HG03280 (cell line): ENCODE data around the gene MOAP1.
"Not testable (repeated sequence)": the region's sequence is repeated elsewhere in the genome, so short reads cannot be mapped to it uniquely, and the experiment has no call there.

Source experiments
- ATAC-seq: cut with Tn5 transposase; IDR thresholded peaks from one replicate; pipeline ENCODE4 v1.9.1; 2021; ENCODE audit warnings: mild to moderate bottlenecking, moderate library complexity; ENCODE audit not compliant: unreplicated experiment

MOAP1 gene, protein sequence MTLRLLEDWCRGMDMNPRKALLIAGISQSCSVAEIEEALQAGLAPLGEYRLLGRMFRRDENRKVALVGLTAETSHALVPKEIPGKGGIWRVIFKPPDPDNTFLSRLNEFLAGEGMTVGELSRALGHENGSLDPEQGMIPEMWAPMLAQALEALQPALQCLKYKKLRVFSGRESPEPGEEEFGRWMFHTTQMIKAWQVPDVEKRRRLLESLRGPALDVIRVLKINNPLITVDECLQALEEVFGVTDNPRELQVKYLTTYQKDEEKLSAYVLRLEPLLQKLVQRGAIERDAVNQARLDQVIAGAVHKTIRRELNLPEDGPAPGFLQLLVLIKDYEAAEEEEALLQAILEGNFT

DNA sequence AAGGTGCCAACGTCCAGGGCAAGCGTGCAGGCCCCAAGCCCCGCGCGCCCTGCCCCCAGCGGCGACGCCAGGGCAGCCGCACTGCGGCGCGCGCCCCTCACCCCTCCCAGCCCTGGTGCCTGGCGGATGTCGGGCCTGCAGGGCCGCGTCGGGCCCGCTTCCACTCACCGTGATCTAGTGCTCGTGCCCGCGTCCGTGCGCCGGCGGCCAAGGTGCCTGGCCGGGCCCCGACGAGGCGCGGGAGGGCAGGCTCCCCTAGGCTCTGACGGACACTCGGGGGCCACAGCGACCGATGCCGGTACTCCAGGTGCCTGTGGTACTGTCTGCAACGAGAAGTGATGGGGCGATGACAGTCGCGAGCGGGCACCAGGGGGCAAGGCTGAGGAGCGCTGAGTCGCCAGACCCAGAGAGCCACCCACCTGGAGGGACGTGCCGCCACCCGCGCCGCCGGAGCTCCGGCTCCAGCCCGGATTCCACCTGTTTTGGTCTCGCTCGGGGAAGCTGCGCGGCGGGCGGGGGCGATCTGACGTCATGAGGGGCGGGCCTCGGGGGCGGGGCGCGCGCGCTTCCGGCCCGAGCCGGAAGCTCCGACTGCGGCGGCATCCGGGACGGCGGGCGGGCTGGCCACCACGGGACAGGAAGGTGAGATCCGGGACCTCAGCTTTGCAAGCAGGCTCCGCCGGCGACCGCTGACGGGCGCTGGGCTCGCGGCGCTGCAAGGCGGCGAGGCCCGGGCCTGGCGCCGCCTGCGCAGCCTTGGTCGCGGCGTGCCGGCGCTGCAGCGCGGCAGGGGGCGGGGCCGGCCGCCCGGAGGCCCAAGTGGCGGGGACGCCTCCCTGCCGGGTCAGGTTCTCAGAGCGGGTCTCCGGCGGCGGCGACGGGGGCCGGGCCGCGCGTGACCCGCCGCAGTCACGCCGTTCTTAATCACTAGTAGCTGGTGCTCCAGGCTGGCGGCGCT is at the start of gene MOAP1, which contains the start of gene LYSET:
TSS of gene MOAP1 (minus strand) at position 507 of the 958 bp plus-strand sequence. CDS start 655 bp downstream, outside the sequence.
TSS of gene LYSET (plus strand) at position 927 of the 958 bp plus-strand sequence. CDS start 89 bp downstream, outside the sequence.
- peak; percentile 84 for ATAC-seq

DNA sequence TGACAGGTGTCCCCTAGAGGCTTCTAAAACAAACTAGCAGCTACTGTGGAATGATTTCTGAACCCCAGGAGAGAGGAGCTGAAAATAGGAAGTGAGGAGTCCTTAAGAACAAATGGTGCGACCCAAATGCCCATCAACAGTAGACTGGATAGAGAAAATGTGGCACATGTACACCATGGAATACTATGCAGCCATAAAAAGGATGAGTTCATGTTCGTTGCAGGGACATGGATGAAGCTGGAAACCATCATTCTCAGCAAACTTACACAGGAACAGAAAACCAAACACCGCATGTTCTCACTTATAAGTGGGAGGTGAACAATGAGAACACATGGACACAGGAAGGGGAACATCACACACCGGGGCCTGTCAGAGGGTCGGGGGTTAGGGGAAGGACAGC is 48.4 kb upstream of the MOAP1 start:
- not testable (repeated sequence) for ATAC-seq

DNA sequence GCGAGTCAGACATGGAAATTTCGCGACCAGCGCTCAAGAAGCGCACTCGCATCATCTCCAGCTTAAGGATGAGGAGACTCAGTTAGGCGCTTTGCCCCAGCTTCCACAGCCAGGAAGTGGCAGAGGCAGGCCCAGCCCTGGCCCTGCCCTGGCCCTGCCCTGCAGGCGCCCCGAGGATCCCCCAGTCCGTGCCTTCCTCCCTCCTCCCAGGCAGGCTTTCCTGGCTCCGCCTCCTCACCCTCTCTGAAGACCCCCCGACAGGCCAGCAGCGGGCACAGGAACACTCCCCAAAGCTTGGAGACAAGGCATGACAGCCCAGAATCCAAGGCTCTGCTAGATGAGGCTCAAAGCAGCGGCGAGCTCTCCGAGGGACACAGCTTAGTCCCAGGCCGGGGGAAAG is 47.5 kb upstream of the MOAP1 start:
- ATAC-seq: no peak

DNA sequence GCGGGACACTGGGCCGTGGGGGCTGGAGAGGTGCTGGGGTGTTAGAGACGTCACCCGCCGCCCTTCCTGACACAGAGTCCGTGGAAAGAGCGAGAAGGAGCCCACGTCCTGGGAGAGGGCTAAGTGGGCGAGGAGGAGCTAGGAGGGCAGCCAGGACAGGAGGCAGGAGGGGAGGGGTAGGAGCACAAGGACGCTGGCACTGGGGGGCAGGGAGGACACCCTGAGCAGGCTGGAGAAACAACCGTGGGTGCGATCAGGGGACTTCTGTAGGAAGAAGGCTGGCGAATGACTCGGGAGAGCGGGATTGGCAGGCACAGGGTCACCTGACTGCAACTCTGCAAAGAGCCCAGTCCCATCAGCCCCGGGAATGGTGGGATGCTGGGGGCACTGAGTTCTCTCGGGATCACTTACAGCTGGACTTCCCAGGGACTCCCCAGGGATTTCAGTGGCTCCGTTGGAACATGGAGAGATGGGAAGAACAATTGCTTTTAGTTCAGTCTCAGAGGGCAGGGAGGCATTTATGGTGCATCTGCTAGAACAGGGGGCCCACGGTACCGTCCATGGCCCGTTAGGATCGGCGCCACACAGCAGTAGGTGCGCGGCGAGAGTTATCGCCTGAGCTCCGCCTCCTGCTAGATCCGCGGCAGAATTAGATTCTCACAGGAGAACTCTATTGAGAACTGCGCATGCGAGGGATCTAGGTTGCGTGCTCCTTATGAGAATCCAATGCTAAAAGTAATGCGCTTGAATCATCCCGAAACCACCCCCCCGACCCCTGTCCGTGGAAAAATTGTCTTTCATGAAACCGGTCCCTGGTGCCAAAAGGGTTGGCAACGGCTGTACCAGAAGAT is 46.7 kb upstream of the MOAP1 start:
- ATAC-seq: no peak

DNA sequence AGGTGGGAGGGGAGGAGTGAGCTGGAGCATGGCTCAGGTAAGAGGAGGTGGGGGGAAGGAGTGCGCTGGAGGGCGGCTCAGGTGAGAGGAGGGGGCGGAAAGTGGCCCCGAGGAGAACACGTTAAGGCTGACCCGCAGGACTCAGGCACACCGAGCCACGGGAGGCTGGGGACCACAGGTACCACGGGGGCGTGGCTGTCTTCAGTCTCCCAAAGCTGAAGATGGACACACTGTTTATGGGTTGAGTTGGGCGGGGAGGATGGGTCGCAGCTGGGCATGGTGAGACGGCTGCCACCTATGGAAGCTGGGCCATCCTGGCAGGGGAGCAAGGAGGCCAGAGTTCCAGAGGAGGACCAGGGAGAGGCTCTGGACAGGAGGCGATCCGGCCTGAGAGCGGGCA is 45.8 kb upstream of the MOAP1 start:
- no peak for ATAC-seq

DNA sequence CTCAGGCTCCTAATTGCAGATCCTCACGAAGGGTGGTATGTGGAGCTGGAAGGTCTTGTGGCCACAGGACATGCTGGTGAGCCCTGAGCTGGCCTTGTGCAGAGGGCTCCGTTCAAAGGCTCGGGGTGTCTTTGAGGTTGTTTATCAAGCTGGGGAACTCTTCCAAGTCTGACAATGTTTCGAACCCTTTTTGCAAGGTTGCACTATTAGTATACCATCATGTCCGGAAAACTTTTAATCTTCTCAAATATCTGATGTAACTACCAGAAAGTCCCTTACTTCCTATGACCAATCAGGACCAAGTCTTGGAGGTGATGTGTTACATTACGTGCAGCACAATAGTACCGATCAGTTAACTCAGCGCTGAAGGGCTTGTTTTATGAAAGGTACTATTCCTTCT is 43.9 kb upstream of the MOAP1 start:
- ATAC-seq: no peak

DNA sequence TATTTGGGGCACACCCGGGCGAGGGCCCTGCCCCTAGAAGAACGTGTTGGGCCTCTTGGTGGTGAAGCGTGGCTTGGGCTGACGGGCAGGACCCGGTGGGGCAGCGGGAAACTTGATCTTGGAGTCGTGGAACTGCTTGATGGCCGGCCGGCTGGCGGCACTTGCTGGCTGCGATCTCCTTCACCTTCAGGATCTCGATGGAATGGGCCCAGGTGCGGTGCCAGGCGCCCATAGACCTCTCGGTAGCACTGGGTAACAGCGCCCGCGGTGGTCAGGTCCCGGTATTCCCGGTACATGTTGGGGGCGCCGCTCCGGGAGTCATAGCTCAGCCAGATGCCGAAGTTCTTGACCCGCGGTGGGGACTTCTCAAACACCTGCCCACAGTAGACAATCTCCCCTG is 38.9 kb upstream of the MOAP1 start:
- ATAC-seq: no peak

DNA sequence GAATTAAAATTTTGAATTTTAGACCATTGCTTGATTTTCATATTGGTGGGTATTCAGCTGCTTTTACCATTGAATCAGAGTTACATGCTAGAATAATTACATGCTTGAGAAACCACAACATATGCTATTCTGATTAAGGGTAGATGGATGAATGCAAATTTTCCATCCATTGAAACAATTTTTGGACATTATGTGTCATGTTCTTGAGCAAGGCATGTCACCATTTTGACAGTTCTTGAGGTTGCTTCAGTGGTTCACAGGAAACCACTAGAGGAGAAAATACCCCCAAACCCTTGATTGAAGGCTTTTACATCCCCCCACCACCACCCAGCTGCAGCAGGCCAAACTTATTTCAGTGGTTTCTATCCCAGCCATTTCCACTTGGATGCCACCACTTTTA is 35.8 kb upstream of the MOAP1 start:
- ATAC-seq: no peak

DNA sequence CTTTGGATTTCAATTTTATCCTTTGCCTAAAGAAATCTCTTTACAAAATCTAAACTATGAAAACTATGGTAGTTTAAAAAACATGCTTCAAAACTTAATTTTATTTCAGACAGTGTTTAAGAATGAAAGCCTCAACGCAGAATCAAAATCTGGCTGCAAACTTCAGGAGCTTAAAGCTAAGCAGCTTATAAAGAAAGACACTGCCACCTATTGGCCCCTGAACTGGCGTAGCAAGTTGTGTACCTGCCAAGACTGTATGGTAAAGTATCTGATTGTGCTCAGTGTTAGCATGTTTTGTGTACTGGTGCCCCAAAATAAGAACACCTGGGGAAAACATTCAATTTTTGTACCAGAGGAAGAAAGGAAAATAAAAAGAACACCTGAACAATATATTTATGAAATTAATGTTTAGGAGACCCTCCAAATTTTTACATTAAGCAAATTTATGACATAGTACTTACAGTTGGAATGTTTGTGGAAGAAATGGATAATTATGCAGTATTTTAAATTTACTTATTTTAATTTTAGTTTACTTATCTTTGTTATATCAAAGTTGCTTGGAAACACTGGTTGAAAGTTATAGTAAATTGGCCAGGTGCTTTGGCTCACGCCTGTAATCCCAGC is 34.5 kb upstream of the MOAP1 start:
- no peak for ATAC-seq

DNA sequence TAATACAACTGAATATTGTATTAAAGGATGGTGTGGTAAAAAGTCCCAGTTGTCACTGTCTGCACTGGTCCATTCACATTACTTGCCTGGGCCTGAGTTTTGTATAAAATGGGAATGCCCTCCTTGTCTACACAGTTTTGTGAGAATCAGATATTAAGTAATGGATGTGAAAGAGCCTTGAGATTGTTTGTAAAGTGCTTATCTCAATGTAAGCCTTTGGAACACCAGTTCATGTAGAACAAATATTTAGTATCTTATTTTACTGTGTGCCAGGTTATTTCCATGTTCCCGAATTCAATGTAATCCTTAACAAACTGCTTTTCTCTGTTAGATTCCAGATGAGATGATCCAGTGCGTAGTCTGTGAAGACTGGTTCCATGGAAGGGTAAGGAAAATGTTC is 29.9 kb upstream of the MOAP1 start:
- ATAC-seq: no peak

DNA sequence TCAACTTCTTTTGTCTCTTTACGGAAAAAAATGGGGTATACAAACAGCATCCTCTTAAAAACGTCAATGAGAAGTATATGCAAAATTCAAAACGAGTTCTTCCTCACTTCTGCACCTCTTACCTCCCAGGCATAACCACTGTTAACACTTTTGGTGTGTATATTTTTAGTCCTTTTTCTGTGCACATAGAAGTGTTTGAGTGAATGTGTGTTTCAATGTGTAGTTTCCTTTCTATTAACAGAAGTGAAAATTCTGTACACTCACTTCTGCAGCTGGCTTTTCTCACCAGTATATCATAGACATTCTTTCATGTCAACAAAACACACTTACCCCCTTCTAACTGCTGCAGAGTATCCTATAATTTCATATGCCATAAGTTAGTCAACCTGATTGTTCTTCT is 27.7 kb upstream of the MOAP1 start:
- ATAC-seq: peak; percentile 63

DNA sequence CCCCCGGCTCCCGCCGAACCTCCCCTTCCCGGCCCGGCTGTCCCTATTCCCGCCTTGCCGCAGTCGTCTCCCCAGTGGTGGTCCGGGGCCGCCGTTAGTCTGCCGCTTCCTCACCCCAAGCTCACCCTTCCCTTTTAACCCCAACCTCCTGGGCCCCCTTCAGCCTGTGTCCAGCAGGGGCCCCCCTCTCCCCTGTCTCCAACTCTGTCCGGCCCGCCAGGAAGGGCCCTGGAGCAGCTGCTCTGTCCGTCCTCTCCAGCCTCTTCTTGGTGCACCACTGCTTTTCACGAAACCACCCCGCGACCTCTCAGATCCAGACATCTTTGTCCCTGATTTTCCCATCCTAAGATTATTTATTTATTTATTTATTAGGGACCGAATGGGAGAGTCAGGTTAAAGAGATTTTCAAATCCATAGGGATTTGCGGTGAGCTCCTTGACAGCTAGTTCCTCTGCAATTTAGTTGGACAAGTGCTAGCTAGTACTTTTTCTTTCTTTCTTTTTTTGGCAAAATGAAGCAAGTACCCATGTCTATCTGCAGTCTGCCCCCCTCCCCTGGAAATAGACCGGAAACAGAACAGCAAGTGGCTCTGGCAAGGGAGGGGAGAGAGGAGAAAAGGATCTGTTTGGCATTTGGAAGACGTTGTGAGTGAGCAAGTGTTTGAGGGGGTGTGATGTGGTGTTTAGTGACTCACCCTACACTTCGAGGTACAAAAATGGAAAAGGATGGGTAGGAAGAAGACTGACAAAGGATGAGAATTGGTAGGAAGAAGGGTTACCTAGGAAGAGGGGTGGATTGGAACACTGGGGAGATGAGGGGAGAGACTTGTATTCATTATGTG is 23.0 kb upstream of the MOAP1 start:
- ATAC-seq: peak; percentile 35

DNA sequence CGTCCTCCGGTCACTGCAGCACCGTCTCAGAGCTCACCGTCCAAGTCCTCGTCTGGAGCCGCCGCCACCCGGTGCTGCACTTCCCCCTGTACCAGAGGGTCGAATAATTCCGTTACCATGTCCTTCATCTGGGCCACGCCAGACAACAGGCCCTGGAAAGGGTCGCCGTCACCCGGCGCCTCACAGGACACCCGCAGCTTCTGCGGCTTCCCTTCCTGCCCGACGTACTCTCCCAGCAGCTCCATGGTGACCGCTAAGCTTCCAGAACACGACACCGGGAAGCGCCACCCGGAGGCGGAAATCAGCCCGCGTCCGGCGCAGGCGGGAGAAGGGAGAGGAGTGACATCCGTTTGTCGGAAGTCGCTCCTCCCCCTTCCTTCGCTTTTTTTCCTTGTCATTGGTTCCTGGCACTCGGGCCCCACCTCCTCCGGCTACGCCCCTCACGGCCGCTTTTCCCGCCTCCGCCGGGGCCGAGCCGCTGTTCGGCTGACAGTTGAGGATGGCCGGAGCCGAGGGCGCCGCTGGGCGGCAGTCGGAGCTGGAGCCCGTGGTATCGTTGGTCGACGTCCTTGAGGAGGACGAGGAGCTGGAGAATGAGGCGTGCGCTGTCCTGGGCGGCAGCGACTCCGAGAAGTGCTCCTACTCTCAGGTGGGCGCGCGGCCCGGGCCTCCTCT is 22.2 kb upstream of the MOAP1 start, which contains the start of the genes GON7 and UBR7:
TSS of gene GON7 (minus strand) at position 273 of the 675 bp plus-strand sequence. CDS start at position 245, 28 bp downstream.
TSS of gene UBR7 (plus strand) at position 464 of the 675 bp plus-strand sequence. CDS start at position 500, 36 bp downstream.
- ATAC-seq: peak; percentile 86

DNA sequence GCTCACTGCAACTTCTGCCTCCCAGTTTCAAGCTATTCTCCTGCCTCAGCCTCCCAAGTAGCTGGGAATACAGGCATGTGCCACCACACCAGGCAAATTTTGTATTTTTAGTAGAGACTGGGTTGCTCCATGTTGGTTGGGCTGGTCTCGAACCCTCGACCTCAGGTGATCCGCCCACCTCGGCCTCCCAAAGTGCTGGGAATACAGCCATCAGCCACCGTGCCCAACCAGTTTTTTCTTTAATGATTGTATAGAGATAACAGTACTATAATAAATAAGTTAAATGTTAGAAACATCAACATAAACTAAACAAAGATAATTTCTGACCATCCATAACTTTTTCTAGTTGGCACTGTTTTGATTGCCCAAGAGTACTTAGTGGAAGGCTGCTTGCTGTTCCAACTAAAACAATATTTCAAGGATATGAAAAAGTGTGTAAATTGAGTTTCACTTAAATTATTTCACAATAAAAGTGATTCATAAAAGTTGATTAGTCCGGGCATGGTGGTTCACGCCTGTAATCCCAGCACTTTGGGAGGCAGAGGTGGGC is 16.5 kb upstream of the MOAP1 start:
- no peak for ATAC-seq

DNA sequence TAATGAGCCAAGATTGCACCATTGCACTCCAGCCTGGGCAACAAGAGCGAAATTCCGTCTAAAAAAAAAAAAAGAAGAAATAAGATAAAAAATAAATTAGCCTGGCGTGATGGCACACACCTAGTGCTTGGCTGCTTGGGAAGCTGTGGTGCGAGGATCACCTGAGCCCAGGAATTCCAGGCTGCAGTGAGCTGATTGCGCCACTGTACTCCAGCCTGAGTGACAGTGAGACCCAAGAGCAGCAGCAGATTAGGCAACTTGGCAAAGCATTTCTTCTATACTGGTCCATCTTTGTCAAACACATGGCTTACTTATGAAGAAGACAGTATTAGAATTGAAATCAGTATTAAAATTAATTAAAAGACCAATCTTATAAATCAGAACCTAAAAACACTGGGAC is 15.9 kb upstream of the MOAP1 start:
- no peak for ATAC-seq

DNA sequence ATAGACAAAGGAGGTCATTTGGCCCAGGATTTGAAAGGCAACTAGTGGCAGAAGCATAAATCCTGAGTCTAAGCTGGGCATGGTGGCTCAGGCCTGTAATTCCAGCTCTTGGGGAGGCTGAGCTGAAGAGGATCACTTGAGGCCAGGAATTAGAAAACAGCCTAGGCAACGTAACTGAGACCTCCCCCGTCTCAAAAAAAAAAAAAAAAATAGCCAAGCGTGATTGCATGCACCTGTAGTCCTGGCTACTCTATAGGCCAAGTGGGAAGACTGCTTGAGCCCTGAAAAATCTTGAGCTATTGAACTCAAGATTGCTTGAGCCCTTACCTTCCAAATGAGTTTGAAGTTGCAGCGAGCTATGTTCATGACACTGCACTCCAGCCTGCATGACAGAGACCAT is 14.3 kb upstream of the MOAP1 start:
- no peak for ATAC-seq

DNA sequence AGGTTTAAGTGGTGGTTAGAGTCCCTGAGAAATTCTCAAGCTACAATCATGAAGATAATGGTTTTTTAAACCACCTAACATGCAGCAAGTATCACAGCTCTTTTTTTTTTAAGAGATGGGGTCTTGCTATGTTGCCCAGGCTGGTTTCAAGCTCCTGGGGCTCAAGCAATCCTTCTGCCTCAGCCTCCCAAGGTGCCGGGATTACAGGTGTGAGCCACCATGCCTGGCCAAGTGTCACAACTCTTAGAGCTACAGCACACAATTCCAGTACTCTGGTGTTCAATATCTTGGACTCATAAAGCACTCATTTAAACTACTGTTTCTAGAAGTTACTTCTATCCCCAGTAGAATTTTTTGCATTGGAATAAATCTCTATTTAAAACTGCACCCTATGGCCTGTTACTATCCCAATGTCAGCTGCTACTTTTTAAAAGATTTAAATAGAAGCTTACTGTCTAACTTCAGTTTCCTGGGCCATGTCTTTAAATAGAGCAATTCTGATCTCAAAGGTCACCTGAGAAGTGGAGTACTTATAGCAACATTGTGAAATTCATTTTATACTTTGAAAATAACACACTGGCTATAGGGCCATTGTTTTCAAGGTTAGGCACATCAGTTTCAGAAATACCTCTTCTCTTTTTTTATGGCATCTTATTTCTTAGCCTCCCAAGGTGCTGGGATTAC is 10.8 kb upstream of the MOAP1 start:
- no peak for ATAC-seq

DNA sequence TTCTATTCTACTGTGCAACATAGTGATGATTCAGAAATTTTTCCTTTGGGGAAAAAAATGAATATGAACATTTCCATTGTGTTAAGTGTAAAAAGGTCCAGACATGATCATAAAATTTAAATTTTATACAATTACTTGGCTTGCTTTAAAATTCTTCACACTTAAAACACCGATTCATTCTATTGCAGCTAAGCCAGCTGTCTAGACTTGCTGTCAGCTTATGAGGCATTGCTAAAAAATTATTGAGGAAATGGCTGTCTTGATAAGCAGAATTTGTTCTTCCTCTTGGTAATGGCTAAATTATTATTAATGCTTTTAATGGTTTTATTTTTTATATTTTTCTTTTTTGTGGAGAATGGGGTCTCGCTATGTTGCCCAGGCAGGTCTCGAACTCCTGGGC is 2.3 kb upstream of the MOAP1 start:
- ATAC-seq: no peak
